ENCODE measurements around the gene SOAT2. TPM values are rescaled to one million over a fixed set of nuclear protein-coding genes. Genes with fewer than 3 reads are reported as not detected.

The SOAT2 gene
- total and polyA plus RNA-seq, 4 donors: 0.21 TPM; not detected in 3

Small RNAs within 50 kb of the gene (small RNA-seq; reads per million reads assigned to genes)
- gene HIGD1AP1 (ENCODE audit: low replicate concordance) (not detected), gene MIR6757 (ENCODE audit: low replicate concordance) (0.18 reads per million), gene RNU6-333P (ENCODE audit: low replicate concordance) (not detected)

Other genes starting within 250 kb of the SOAT2 start
- 10 to 100 TPM in 1 of 2 donors, under 1 TPM in 1; 0.99 to 12.0 TPM for gene KRT8, start 198.4 kb upstream of the SOAT2 start, total RNA-seq
- 10 to 100 TPM in 1 of 2 donors, 1 to 10 TPM in 1; 1.7 to 10.1 TPM for gene KRT8, start 198.4 kb upstream of the SOAT2 start, polyA plus RNA-seq (ENCODE audit: insufficient read length in 2 of 2)
- gene KRT18, start 154.4 kb upstream of the SOAT2 start, total RNA-seq: 10 to 100 TPM; 14.6 to 52.1 TPM
- 10 to 100 TPM; 18.2 to 26.7 TPM for gene KRT18, start 154.4 kb upstream of the SOAT2 start, polyA plus RNA-seq (ENCODE audit: insufficient read length in 2 of 2)
- 100 to 1,000 TPM; 569 to 678 TPM for gene EIF4B, start 97.0 kb upstream of the SOAT2 start, total RNA-seq
- gene EIF4B, start 97.0 kb upstream of the SOAT2 start, polyA plus RNA-seq (ENCODE audit: insufficient read length in 2 of 2): 100 to 1,000 TPM; 215 to 225 TPM
- gene TNS2, start 53.4 kb upstream of the SOAT2 start, total RNA-seq: 100 to 1,000 TPM in 1 of 2 donors, 10 to 100 TPM in 1; 23.1 to 117 TPM
- gene TNS2, start 53.4 kb upstream of the SOAT2 start, polyA plus RNA-seq (ENCODE audit: insufficient read length in 2 of 2): 100 to 1,000 TPM; 102 to 142 TPM
- 10 to 100 TPM; 34.1 to 34.5 TPM for gene SPRYD3, start 24.1 kb upstream of the SOAT2 start, total RNA-seq
- 10 to 100 TPM; 74.1 to 76.2 TPM for gene SPRYD3, start 24.1 kb upstream of the SOAT2 start, polyA plus RNA-seq (ENCODE audit: insufficient read length in 2 of 2)
- 100 to 1,000 TPM in 1 of 2 donors, 10 to 100 TPM in 1; 96.6 to 149 TPM for gene IGFBP6, start 5.8 kb upstream of the SOAT2 start, total RNA-seq
- 10 to 100 TPM; 33.5 to 74.9 TPM for gene IGFBP6, start 5.8 kb upstream of the SOAT2 start, polyA plus RNA-seq (ENCODE audit: insufficient read length in 2 of 2)
- 10 to 100 TPM; 20.1 to 26.1 TPM for gene ZNF740, start 77.2 kb downstream of the SOAT2 start, total RNA-seq
- gene ZNF740, start 77.2 kb downstream of the SOAT2 start, polyA plus RNA-seq (ENCODE audit: insufficient read length in 2 of 2): 10 to 100 TPM; 40.4 to 46.4 TPM
- gene CSAD, start 77.4 kb downstream of the SOAT2 start, total RNA-seq: 10 to 100 TPM; 22.3 to 34.4 TPM
- 100 to 1,000 TPM in 1 of 2 donors, 10 to 100 TPM in 1; 48.1 to 127 TPM for gene CSAD, start 77.4 kb downstream of the SOAT2 start, polyA plus RNA-seq (ENCODE audit: insufficient read length in 2 of 2)
- gene ITGB7, start 103.8 kb downstream of the SOAT2 start, total RNA-seq: under 1 TPM; 0.61 to 0.79 TPM
- under 1 TPM; 0.62 to 0.70 TPM for gene ITGB7, start 103.8 kb downstream of the SOAT2 start, polyA plus RNA-seq (ENCODE audit: insufficient read length in 2 of 2)
- 10 to 100 TPM; 12.2 to 18.2 TPM for gene RARG, start 128.7 kb downstream of the SOAT2 start, total RNA-seq
- 10 to 100 TPM; 10.8 to 20.1 TPM for gene RARG, start 128.7 kb downstream of the SOAT2 start, polyA plus RNA-seq (ENCODE audit: insufficient read length in 2 of 2)
- gene ESPL1, start 164.8 kb downstream of the SOAT2 start, total RNA-seq: 1 to 10 TPM; 3.0 to 4.5 TPM
- 1 to 10 TPM; 6.0 to 9.2 TPM for gene ESPL1, start 164.8 kb downstream of the SOAT2 start, polyA plus RNA-seq (ENCODE audit: insufficient read length in 2 of 2)
- 100 to 1,000 TPM; 381 to 945 TPM for gene PFDN5, start 192.1 kb downstream of the SOAT2 start, total RNA-seq
- gene PFDN5, start 192.1 kb downstream of the SOAT2 start, polyA plus RNA-seq (ENCODE audit: insufficient read length in 2 of 2): 100 to 1,000 TPM; 566 to 570 TPM
- 10 to 100 TPM; 31.4 to 72.7 TPM for gene MYG1, start 196.2 kb downstream of the SOAT2 start, total RNA-seq
- 10 to 100 TPM; 86.8 to 93.5 TPM for gene MYG1, start 196.2 kb downstream of the SOAT2 start, polyA plus RNA-seq (ENCODE audit: insufficient read length in 2 of 2)
- 10 to 100 TPM; 27.2 to 69.4 TPM for gene AAAS, start 218.1 kb downstream of the SOAT2 start, total RNA-seq
- gene AAAS, start 218.1 kb downstream of the SOAT2 start, polyA plus RNA-seq (ENCODE audit: insufficient read length in 2 of 2): 10 to 100 TPM; 63.4 to 84.3 TPM
- under 1 TPM; 0.22 to 0.30 TPM for gene SP7, start 232.9 kb downstream of the SOAT2 start, total RNA-seq
- gene SP7, start 232.9 kb downstream of the SOAT2 start, polyA plus RNA-seq (ENCODE audit: insufficient read length in 2 of 2): under 1 TPM; 0.22 to 0.29 TPM